ENCODE data around the gene LPIN1. TPM values are rescaled to one million over a fixed set of nuclear protein-coding genes. Genes with fewer than 3 reads are reported as not detected.

The LPIN1 gene
- total and polyA plus RNA-seq, 2 of the 8 experiments (the other 6 are each of a cell fraction or from before 2014, with no cell fraction given): 4.3 to 9.8 TPM

DNA sequence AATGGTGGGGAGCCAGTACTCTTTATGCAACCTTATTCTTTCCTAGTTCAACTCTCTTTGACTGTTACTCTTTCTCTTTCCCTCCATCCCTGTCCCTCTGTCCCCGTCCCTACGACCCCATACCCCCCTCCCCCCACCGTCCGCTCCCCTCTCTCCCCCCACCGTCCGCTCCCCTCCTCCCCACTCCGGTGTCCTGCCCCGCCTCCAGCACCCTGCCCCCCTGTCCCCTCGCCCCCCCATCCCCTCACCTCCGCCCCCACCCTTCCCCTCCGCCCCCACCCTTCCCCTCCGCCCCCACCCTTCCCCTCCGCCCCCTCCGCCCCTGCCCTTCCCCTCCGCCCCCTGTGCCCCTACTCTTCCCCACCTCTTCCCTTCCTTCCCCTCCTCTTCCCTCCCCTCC, 128.4 kb downstream of the LPIN1 start:
- ChIA-PET POLR2A (ENCODE audit: partially characterized antibody) (no interaction called here), CTCF (ENCODE audit: partially characterized antibody) (no interaction called here)
- Histone ChIP-seq H3K27me3 (replicated peaks in 1 of 4; ENCODE audit: control insufficient read depth in 3 of 4, extremely low read depth in 1 of 4, insufficient read depth in 3 of 4, low read length in 3 of 4) (no peaks in the 10 kb centered on the region; a peak in 1 of 7 replicates), H3K79me1 (ENCODE audit: low read depth, low read length) (no peaks in the 10 kb centered on the region), H2BK12ac (ENCODE audit: low read depth, low read length) (no peak overlapping the region), H3K23me2 (ENCODE audit: low read depth, low read length) (no peaks in the 10 kb centered on the region), H3K56ac (replicated peaks; ENCODE audit: insufficient read length, low read depth, low read length) (no peak overlapping the region), H3K9me3 (ENCODE audit: insufficient read depth in 2 of 2, low read depth in 1 of 2, low read length in 1 of 2) (no peaks in the 10 kb centered on the region), H4K20me1 (replicated peaks in 1 of 2; ENCODE audit: control insufficient read depth in 1 of 2, insufficient read depth in 2 of 2, low read length in 2 of 2) (no peaks in the 10 kb centered on the region), H3K9ac (replicated peaks in 1 of 4; ENCODE audit: extremely low read depth in 1 of 4, low read depth in 3 of 4, low read length in 3 of 4) (no peak overlapping the region), H2BK5ac (ENCODE audit: low read depth, low read length) (no peak overlapping the region), H3K14ac (ENCODE audit: insufficient read length) (no peak overlapping the region), H2BK20ac (ENCODE audit: low read length) (no peak overlapping the region), H2BK15ac (ENCODE audit: low read length) (no peak overlapping the region), H3K4me1 (replicated peaks in 1 of 4; ENCODE audit: control insufficient read depth in 3 of 4, insufficient read depth in 4 of 4, low read length in 3 of 4) (no peaks in the 10 kb centered on the region; a peak in 1 of 7 replicates), H4K8ac (ENCODE audit: extremely low read depth, insufficient read depth, low read length) (no peak overlapping the region), H2BK120ac (replicated peaks; ENCODE audit: low read depth, low read length) (no peak overlapping the region), H3K18ac (ENCODE audit: extremely low read depth, low read length) (no peak overlapping the region), H3K36me3 (ENCODE audit: control insufficient read depth in 2 of 4, insufficient read depth in 4 of 4, low read length in 3 of 4) (no peaks in the 10 kb centered on the region), H3K4me3 (ENCODE audit: extremely low read depth in 1 of 4, insufficient read depth in 2 of 4, low read depth in 3 of 4, low read length in 4 of 4) (no peak overlapping the region), H3K4me2 (ENCODE audit: insufficient read depth in 1 of 2, low read depth in 2 of 2, low read length in 2 of 2) (no peak overlapping the region), H3K23ac (ENCODE audit: insufficient read length) (no peak overlapping the region), H2AK5ac (ENCODE audit: low read depth, low read length) (no peak overlapping the region), H3K4ac (replicated peaks; ENCODE audit: insufficient read length, low read depth, low read length) (no peak overlapping the region), H4K5ac (ENCODE audit: insufficient read length, low read depth, low read length) (no peak overlapping the region), H4K91ac (replicated peaks; ENCODE audit: insufficient read length, low read length) (no peak overlapping the region), H3K27ac (ENCODE audit: low read depth, low read length) (no peak overlapping the region), H3K79me2 (ENCODE audit: control insufficient read depth in 1 of 2, insufficient read depth in 2 of 2, low read length in 2 of 2) (no peaks in the 10 kb centered on the region), H2AFZ (ENCODE audit: low read length) (no peak overlapping the region)
- WGBS, 2 experiments (ENCODE audit: extremely low coverage in 1 of 2, insufficient coverage in 1 of 2, insufficient read length in 1 of 2, insufficient replicate concordance in 2 of 2, low coverage in 1 of 2, low lambda C conversion rate in 2 of 2, missing lambda C conversion rate in 1 of 2): no CpG with 5 or more reads among the region's 15 CpGs
- FAIRE-seq (no peak), DNase-seq (ENCODE audit: low read depth in 1 of 2, low spot score in 2 of 2) (no peak)
- TF ChIP-seq POLR2AphosphoS5 (IDR thresholded peaks at IDR 0.05; ENCODE audit: low read depth, low read length): no peak
- no peak for TF ChIP-seq PHF8 (conservative IDR thresholded peaks at IDR 0.05; ENCODE audit: low read depth, low read length)
- TF ChIP-seq GTF2F1 (IDR thresholded peaks at IDR 0.05; ENCODE audit: borderline replicate concordance, low read depth, low read length): no peak
- no peak for TF ChIP-seq MAFK (IDR thresholded peaks at IDR 0.05; ENCODE audit: low read depth, low read length)
- TF ChIP-seq TAF1 (IDR thresholded peaks at IDR 0.05; ENCODE audit: low read depth, low read length): no peak
- TF ChIP-seq NANOG (IDR thresholded peaks at IDR 0.05; ENCODE audit: insufficient read depth, low read depth, low read length, poor library complexity, severe bottlenecking): no peak
- TF ChIP-seq TEAD4 (IDR thresholded peaks at IDR 0.05; ENCODE audit: low read depth, low read length): no peak
- TF ChIP-seq HDAC6 (IDR thresholded peaks at IDR 0.05; ENCODE audit: low read depth, low read length): no peak
- TF ChIP-seq POU5F1 (IDR thresholded peaks at IDR 0.05; ENCODE audit: low read depth, low read length): no peak
- TF ChIP-seq RAD21 (IDR thresholded peaks at IDR 0.05 in 1 of 2, conservative IDR thresholded peaks at IDR 0.05 in 1 of 2; ENCODE audit: low read depth in 2 of 2, low read length in 2 of 2): no peak

Data from H1 (cell line).